BE2C (cell line): ENCODE measurements around the gene CES4A.

ENCODE experiments used
- DNase-seq: peaks from one replicate; pipeline ENCODE4 v3.0.0-alpha.2; 2020
- H3K27me3 ChIP-seq: fragments of 250-450 bp; sonication (Bioruptor Pico); 2 replicates; pipeline ENCODE4 v1.5.1; 2020; ENCODE audit warnings: mild to moderate bottlenecking
- H3K36me3 ChIP-seq: fragments of 250-450 bp; sonication (Bioruptor Pico); 2 replicates; pipeline ENCODE4 v1.5.1; 2020; ENCODE audit warnings: mild to moderate bottlenecking
- H3K4me1 ChIP-seq: fragments of 250-450 bp; sonication (Bioruptor Pico); 2 replicates; pipeline ENCODE4 v1.5.1; 2020
- H3K4me3 ChIP-seq: 2 replicates; pipeline ENCODE4 v1.5.1; 2011; ENCODE audit warnings: low read depth, low read length
- H3K9me3 ChIP-seq: fragments of 250-450 bp; sonication (Bioruptor Pico); 2 replicates; pipeline ENCODE4 v1.5.1; 2020
- TF ChIP-seq, protein P1 (sequence below): IDR thresholded peaks from 2 replicates; pipeline ENCODE4 v1.5.1; 2012; ENCODE audit warnings: mild to moderate bottlenecking, low read depth, low read length

CES4A gene

DNA sequence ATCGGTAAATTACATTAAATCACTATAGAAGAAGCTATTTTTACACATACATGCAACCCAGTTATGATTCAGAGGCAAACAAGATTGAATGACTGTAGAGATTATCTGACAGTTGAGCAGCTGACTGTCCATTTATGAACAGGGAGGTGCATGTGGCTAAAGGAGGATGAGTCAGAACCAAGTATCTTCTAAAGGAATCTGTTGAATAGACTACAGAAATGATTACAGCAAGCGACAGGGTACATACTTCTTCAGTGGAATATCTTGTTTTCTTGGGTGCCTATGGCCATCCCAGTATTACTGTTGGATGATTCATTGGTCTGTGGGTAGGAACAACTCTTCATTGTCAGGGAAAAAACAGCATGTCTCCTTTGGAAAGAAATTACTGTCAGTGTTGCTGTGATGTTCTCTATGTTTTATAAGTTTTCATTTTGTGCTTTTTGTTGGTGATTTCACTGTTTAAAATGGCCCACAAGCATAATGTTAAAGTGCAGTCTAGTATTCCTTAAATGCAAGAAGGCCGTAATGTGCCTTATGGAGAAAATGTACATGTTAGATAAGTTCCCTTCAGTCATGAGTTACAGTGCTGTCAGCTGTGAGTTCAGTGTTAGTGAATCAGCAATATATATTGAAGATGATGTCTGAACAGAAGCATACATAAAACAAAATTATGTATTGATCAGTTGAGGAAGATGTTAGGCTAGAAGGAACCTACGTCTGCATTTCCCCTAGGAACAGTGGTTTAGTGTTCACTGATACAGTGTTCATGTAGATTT is 67.5 kb downstream of the CES4A start:
- TF ChIP-seq, protein P1, sequence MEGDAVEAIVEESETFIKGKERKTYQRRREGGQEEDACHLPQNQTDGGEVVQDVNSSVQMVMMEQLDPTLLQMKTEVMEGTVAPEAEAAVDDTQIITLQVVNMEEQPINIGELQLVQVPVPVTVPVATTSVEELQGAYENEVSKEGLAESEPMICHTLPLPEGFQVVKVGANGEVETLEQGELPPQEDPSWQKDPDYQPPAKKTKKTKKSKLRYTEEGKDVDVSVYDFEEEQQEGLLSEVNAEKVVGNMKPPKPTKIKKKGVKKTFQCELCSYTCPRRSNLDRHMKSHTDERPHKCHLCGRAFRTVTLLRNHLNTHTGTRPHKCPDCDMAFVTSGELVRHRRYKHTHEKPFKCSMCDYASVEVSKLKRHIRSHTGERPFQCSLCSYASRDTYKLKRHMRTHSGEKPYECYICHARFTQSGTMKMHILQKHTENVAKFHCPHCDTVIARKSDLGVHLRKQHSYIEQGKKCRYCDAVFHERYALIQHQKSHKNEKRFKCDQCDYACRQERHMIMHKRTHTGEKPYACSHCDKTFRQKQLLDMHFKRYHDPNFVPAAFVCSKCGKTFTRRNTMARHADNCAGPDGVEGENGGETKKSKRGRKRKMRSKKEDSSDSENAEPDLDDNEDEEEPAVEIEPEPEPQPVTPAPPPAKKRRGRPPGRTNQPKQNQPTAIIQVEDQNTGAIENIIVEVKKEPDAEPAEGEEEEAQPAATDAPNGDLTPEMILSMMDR, result no peak
- DNase-seq, result no peak
- no peaks in the 10 kb centered on the region for H3K4me1 ChIP-seq
- no peaks in the 10 kb centered on the region for H3K9me3 ChIP-seq
- H3K27me3 ChIP-seq, result no peaks in the 10 kb centered on the region
- no peaks in the 10 kb centered on the region; the same call in none of the 2 replicates for H3K36me3 ChIP-seq
- no peak overlapping the region for H3K4me3 ChIP-seq
